ENCODE data around the gene JARID2.

DNA sequence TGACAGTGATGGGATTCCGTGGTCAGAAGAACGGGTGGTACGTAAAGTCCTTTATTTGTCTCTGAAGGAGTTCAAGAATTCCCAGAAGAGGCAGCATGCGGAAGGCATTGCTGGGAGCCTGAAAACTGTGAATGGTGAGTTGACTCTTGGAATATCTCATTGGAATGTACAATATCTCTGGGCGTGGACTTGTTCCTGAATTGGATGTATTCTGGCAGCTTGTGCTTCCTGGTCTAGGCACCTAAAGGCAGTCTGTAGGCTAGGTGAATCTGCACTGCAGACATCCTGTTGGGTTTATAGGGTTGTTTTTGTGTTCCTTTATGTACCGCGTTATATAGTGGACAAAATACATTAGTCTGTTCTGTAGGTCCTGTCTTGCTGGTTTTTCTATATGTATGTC, 128.2 kb downstream of the JARID2 start:
- TF ChIP-seq MEIS2 (CRISPR knock-in tag; IDR thresholded peaks at IDR 0.05) (no peak), CHD4 (IDR thresholded peaks at IDR 0.05; ENCODE audit: borderline replicate concordance, low read length) (no peak), ZNF460 (CRISPR knock-in tag; IDR thresholded peaks at IDR 0.05; ENCODE audit: borderline replicate concordance) (no peak), CTCF (CRISPR knock-in tag; IDR thresholded peaks at IDR 0.05) (no peak), FOXP1 (IDR thresholded peaks at IDR 0.05) (no peak), FOXP1 (CRISPR knock-in tag; IDR thresholded peaks at IDR 0.05) (no peak), POLR2A (IDR thresholded peaks at IDR 0.05; ENCODE audit: insufficient read depth in 1 of 2, low read depth in 2 of 2, low read length in 2 of 2) (no peak), ZNF660 (CRISPR knock-in tag; IDR thresholded peaks at IDR 0.05; ENCODE audit: borderline replicate concordance, low read depth) (no peak), ZNF343 (CRISPR knock-in tag; IDR thresholded peaks at IDR 0.05) (no peak), RAD21 (CRISPR knock-in tag; IDR thresholded peaks at IDR 0.05) (no peak), TFDP1 (CRISPR knock-in tag; IDR thresholded peaks at IDR 0.05; ENCODE audit: borderline replicate concordance) (no peak), JUND (CRISPR knock-in tag; IDR thresholded peaks at IDR 0.05) (no peak), ZNF274 (CRISPR knock-in tag; IDR thresholded peaks at IDR 0.05) (no peak)

Data from HepG2 (cell line).